HPDE6-E6E7 (cell line): ENCODE results near the gene ETS1.
"Not testable (repeated sequence)": the region's sequence is repeated elsewhere in the genome, so short reads cannot be mapped to it uniquely, and the experiment has no call there.

Experiments
- DNase-seq: peaks from one replicate; pipeline ENCODE4 v3.0.0; 2011; ENCODE audit warnings: missing footprints; ENCODE audit errors: extremely low spot score

Gene ETS1

DNA sequence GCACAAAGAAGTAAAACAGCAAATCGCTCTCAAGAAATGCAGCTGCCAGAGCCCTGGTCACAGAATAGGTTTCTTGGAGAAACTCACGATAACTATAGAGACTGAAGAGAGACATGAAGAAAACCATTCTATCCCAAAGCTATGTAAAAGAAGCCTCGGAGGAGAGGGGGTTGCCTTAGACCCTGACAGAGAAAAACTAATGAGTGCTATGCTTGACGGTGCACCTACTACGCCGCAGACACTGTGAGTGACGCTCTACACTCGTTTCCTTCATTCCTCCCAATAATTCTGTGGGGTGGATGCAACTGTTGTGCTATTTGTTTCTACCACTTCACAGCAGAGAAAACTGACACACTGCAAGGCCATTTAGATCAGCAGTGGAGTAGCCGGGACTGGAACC, 121.8 kb downstream of the ETS1 start:
- DNase-seq = no peak

DNA sequence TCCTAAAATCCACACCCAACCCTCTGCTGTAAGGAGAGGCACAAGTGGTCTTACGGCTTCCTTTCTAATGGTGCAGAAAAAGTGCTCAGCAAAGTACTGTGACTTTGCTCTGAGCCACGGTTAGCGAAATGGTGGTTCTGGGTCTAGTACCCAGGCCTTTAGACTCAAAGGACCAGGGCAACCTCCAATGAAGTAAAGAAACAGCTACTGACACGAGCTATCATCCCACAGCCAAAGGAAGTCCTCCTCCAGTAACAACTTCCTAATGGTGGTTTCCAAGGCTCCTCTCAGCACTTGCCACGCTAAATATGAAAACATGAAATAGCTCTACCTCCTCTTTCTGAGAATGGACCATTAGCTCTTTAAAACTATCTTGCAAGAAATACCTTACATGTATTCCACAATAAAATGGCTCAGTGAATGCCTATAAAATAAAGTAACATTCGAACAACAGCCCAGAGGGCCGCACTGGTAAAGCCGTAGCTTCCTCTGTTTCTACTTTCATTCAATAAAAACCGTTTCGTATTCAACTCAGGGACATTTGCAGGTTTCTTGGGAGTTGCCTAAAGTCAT, 122.4 kb downstream of the ETS1 start:
- no peak for DNase-seq

DNA sequence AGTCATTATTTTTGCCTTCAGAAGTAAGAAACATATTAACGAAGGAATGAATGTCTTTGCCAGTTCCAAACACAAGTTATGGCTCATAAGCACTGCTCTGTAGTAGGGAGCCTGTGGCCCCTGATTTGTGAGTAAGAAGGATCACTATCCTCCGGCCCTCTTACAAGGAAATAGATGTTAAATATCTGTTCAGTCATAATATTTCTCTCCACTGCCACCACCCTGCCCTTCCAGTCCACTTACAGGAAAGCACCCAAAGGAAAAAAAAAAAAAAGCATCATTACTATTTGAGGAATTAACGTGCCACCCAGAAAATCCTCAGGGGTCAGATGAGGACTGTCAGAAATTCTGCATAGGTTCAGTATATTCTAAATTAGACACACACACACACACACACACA, 123.4 kb downstream of the ETS1 start:
- no peak for DNase-seq

DNA sequence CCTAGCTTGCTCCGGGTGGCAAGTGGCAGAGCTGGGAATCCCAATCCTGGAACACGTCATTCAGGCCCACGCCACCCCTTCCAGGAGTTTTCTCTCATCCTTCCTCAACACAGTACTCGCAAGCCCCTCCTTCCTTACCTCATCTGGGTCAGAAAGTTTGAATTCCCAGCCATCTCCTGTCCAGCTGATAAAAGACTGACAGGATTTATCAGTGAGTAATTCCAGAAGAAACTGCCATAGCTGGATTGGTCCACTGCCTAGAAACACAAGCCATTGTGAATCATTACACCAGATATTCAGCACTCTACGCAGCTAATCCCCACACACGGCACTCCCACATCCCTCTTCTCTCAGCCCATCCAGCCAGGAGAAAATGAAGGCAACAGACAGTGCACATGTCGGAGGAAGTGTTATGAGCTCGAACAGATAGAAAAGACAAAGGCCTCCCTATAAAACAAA, 124.0 kb downstream of the ETS1 start:
- DNase-seq = no peak

DNA sequence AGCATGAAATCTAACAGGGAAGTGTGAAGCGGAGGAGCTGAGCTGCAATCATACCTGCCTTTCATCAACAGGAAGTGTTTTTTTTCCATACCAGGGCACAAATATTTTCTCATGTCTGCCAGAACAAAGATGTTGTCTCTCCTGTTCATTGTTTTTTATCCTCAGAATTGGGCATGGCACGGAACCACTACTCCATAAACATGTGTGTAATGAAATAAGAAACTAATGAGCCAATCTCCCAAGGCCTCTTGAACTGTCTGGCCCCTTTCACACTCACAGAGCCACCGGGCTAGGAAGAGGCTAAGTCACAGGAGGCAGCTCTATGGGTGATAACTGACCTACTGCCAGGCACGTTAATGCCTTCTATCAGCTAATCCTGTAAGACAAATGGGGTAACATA, 124.4 kb downstream of the ETS1 start:
- DNase-seq = no peak

DNA sequence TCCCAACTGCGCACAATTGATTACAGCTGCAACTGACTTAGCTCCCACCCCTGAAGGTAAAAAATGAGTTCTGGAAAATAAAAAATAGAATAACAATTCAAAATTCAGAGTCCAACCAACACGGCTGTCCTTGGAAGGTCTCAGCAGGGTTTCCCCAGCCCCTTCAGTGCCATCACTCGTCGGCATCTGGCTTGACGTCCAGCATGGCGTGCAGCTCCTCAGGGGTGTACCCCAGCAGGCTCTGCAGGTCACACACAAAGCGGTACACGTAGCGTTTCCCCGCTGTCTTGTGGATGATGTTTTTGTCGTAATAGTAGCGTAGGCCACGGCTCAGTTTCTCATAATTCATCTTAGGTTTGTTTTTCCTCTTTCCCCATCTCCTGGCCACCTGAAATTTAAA, 125.2 kb downstream of the ETS1 start:
- no peak for DNase-seq

DNA sequence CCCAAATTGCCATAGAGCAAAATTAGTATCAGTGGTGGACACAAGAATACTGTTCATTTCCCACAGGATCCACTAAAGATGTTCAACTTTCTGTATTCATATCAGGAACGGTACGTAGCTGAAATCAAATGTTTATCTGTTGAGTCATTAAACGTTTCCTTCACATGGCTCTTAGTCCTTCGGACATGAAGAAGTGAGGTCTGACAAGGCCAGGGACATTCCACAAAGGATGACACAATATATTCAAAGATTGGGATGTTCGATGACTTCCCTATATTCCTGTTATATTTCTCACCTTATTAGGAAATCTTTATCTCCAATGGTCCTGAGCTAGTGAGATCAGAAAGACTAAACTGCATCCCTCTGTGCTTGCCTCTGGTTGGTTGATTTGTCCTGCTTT, 129.0 kb downstream of the ETS1 start:
- DNase-seq = no peak

DNA sequence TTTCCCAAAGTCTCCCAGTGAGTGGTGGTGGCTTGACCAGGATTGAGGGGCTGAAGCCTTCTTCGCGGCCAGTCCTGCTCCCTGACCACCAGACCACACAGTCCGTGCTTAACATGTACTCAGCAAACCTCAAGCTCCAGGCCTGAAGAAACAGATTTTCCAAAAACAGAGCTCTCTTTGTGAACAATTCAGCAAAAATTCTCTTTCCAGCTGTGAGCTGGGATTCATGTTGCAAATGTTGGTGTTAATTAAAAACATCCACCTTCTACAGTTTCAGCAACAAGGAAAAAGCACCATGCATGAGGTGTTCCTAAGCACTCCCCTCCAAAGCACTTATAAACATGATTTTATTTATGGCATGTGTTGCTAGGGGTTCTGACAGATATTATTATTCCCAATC, 129.5 kb downstream of the ETS1 start:
- DNase-seq = no peak

DNA sequence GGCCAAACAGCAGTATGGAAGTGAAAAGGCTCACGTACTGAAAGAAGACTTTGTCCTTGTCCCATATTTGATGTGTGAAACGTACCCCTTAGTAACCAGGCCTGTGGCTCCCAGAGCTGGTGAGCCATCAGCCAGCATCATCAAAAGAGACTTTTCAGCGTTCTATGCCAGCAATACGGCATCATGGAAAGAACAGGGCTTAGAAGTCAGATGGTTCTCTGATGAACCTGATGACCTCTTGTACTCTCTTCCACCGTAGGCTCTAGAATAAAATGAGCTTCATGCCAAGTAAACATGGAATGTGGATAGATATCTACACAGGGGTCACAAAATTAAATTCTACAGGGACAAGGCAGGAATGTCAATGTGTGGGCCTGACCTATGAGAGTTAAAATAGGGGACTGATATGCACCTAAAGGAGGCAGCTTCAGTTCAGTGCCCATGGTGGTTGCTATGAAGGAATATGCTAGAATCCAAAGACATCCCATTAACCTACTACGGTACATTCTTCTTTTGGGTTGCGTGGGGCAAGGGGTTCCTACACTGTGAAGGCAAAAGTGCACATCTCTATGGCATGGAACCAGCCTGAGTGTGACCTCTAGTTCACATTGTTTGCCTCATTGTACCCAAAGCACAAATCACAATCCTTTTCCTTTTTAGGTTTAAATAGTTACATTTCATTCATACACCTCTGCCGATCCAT, 130.6 kb downstream of the ETS1 start:
- no peak for DNase-seq

DNA sequence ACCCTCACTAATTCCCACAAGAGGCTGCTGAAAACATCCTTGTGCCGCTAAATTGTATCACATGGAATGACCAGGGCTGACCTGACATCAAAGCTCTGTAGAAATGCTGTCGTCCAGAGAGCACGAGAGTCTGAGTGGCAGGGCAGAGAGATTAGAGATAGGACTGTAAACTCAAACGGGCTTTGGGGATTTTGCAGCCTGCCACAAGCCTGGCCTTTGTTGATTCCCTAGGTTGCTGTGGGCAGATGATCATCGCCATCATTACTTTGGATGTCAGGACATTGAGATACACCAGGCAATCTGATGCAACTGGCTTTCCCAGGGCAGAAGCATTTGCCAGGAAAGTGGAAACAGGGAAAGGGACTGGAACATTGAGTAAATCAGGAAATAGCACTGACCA, 131.6 kb downstream of the ETS1 start:
- DNase-seq = no peak

DNA sequence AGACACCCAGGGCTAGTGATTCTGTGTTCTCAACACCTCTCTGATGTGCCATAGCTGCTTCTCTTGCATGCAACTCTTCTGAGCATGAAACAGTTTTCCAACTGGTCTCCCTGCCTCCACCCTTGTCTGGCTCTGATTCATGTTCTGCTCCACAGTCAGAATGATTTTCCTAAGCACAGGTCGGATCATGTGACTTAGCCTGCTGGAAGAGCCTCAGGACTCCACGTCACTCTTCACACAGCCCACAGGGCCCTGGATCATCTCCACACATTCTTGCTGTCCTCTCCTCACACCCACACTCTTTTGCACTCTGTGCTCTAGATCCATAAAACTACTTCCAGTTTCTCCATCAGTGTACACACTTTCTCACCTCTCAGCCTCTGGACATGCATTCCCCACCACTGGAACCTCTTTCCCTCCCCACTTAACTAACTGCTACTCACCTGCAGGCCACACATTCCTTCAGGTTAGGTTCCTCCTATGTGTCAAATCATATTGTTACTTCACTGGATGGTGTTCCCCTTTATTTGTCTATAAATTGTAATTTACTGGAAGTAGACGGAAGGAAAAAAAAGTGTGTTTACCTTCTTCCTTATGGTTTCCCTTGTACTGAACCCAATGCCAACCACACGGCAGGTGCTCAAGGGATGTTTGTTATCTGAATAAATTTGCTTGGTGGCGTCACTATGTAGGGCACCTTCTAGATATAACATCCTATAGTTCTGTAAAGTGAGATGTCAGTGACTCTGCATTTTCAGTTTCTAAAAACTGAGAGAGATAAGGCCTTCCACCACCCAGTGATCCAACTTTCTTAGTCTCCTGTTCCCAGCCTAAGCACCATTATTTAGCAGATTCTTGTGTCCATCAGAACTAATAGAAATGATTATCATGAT, 133.7 kb downstream of the ETS1 start:
- peak; percentile 60 for DNase-seq

DNA sequence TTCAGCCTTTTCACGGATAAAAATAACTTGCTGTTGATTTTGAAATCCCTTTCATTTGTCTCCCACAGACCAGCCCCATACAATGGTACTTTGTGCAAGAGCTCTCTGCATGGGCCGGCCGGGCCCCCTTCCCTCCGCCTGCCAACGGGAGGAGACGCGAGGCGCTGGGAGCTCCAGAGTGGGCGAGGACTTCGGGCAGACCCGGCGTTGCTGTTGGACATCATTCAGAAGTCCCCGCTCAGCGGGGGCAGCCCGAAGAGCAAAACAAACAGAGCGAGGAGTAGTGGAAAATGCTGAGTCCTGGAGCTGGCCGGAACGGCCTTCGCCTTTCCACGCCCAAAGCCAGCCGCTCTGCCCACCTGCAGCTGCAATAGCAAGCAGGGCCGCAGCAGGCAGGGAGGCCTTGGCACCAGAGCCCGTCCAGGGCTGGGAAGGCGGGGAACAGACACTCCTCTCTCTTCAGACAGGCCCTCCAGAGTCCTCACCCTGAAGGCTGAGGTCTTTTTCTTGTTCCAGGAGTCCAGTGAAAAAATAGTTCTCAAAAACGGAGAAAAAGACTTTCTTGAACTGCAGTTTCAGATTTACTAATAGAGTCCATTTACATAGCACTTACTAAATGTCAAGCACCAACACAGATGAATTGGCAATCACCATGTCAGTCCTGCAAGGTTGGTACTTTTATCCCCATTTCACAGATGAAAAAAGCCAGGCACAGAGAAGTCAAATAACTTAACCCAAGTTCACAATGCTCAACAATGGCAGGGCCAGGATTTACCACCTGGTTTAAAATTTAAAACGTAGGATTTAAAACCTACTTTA, 135.5 kb downstream of the ETS1 start:
- DNase-seq = no peak

DNA sequence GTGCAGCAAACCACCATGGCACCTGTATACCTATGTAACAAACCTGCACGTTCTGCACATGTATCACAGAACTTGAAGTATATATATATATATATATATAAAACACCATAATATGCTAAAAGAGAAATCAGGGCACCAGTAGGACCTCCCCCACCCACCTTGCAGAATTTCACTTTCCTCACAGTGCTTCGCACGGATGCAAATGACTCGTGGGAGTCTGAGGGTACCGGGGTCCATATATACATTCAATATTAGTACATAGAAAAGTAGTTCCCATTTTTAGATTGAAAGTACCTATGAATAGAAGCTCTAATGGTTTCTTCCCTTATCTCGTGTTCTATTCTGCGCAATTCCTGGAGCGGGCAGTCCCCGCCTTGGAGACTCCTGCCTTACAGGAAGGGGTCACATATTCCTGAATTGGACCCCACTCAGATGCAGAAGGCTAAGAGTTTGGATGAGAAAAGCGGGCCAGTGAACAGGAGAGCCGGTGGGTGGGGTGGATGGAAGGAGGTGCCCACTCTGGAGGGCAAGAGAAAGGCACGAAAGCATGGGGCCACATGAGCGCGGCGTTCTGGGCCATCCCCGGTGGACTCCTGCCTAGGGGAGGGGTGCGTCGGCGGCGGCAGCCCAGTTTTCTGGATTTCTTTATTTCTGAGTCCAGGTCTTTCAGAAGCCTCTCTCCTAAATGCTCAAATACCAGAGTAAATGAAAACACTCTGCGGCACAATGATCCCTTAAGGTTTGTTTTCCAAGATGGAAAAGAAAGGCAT, 136.3 kb downstream of the ETS1 start:
- DNase-seq = no peak

DNA sequence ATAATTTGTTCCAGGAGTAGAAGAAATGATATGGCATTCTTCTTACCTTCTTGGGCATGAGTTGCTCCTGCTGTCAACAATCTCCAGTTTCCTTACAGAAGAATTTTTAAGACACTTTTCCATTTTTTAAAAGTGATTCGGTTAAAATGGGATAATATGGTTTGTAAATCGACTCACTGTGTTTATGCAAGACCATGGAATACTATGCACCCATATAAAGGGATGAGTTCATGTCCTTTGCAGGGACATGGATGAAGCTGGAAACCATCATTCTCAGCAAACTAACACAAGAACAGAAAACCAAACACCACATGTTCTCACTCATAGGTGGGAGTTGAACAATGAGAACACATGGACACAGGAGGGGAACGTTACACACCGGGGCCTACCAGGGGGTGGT, 136.9 kb downstream of the ETS1 start:
- not testable (repeated sequence) for DNase-seq

DNA sequence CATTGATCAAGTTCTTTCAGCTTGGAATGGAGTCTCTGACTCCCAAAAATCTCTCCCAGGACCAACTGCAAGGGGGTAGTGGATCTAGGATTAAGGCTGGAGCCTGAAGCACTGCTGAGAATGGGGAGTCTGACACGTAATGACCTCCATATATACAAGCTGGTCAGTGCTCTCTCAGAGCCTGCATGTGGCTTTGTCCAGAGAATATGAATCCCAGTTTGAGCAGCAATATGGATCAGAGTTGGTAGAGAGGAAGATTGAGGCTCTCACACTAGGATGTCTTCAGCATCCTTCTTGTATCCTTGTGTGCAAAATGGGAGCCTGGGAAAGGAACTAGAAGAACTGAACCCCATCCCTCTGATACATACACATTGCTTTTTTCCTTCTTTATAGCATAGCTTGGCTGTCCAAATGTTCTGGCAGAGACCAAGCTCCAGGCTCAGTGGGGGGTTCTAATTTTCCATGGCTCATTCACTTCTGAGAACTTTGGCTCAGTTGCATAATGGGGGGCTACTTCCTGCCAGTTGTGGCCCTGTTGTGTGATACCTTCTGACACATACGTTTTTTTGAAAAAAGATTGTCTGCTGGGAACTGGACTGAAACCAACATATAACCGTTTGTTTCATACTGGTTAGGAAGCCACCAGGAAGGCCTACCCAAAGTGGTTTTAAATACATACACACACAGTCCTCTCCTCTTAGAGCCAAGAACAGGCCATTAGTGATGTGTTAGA, 138.2 kb downstream of the ETS1 start:
- DNase-seq = no peak

DNA sequence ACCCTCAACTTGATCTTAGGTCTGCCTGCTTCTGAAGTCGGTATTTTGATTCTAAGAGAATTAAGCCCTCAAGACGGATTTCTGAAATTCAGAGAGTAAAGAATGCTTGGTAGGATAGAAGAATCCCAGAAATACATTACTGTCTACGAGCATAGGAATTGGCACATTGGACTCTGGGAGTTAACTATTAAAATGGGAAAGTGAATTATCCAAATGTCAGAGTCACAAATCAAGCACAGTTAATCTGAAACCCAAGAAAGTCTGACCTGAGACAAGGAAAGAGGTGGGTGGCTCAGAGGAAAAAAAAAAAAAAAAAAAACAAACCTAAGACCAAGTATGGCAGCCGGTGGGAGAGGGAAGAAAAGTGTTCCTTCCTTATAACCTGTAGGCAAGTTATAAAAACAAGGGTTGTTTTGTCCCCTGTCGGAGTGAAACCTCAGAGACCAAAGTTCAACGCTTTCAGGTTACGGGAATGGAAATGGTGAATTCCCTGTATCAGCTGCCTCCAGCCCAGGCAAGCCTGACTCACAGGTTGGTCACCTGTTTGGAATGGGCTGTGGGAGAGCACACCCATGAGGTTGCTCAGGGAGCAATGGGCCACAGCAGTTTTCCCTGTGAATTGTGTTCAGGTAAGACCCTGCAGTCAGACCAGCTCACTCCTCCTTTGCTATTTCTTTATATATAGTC, 139.0 kb downstream of the ETS1 start:
- peak; percentile 94 for DNase-seq

DNA sequence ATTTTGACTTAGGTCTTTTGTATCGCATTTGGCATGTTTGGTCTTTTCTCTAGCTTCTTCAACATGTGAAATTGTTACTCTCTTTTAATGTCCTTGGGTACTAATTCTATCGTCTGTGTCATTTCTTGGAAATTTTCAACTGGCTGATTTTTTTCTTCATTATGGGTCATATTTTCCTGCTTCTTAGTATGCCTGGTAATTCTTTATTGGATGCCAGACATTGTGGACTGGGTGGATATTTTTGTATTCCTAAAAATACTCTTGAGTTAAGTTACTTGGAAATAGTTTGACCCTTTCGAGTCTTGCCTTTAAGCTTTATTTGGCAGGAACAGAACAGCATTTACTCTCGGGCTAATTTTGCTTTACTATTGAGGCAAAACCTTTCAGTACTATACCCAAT, 140.1 kb downstream of the ETS1 start:
- no peak for DNase-seq

DNA sequence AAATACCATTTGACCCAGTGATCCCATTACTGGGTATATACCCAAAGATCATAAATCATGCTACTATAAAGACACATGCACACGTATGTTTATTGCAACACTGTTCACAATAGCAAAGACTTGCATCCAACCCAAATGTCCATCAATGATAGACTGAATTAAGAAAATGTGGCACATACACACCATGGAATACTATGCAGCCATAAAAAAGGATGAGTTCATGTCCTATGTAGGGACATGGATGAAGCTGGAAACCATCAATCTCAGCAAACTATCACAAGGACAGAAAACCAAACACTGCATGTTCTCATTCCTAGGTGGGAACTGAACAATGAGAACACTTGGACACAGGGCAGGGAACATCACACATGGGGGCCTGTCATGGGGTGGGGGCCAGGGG, 141.4 kb downstream of the ETS1 start:
- DNase-seq = not testable (repeated sequence)

DNA sequence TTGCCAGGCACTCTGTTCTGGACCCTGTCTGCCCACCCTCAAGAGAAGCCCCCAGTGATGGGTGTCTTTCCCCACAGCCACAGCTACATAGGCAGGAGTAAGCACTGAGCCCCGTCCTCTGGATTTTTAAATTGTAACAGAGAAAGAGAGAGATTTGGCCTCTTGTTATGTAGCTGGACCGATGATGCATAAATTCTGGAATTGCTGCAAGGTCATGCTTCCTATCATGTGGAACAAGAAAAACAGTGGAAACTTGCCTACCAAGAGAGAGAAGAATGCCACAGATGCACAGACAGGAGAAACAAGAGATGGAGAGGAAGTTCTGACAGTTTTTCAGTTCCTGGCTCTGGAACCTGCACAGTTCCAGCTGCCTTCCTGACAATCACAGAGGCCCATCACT, 150.2 kb downstream of the ETS1 start:
- no peak for DNase-seq

DNA sequence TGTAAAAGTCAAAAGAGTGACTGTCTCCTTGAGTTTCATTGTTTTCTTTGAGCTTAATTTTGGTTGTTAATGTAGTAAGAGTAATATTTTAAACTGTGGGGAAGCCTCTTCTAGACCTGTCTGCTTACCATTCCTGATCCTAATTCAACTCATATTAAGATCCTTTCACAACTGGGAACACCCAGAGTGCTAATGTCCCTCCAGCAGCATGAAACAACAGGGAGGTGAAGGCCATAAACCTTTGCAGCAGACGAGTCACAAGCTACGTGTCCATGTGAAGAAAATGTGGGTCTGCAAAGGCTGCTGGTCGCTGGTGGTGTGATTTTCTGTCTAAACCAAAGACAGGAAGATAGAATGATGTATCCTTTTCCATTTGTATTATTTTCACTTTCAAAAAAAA, 152.5 kb downstream of the ETS1 start:
- no peak for DNase-seq
